IMR-90 (cell line): ENCODE data around the gene PLTP. TPM values are rescaled to one million over a fixed set of nuclear protein-coding genes. Genes with fewer than 3 reads are reported as not detected.

Experiments
- ATAC-seq: fragments of 200-7000 bp; cut with Tn5 transposase; 2 replicates; pipeline ENCODE4 v1.9.1; 2020; ENCODE audit warnings: low read depth, mild to moderate bottlenecking, moderate library complexity
- BruUV-seq: library from RNA; stranded (reverse); fragments of 400-500 nt; replicated peaks from 2 replicates; lab custom pipeline; 2021; lab: Mats Ljungman, UMichigan
- CTCF ChIA-PET: fragments of 300-600 bp; formaldehyde crosslinking; extraction: SDS; loops from one replicate; lab custom pipeline; 2021; ENCODE audit warnings: antibody characterized with exemption; lab: Yijun Ruan, JAX
- POLR2A ChIA-PET: fragments of 300-600 bp; sonication (Branson Sonifier 250); formaldehyde crosslinking; loops from one replicate; lab custom pipeline; 2022; ENCODE audit warnings: antibody characterized with exemption; ENCODE audit not compliant: unreplicated experiment; lab: Charles Lee
- DNase-seq: peaks from one replicate; pipeline ENCODE4 v3.0.0; 2013
- H2AFZ ChIP-seq: replicated peaks from 2 replicates; pipeline ENCODE3; 2013; ENCODE audit warnings: low read length, mild to moderate bottlenecking; ENCODE audit not compliant: poor library complexity
- H2AK5ac ChIP-seq: 2 replicates; pipeline ENCODE4 v1.6.1; 2013; ENCODE audit warnings: low read depth, low read length, inconsistent platforms
- H2AK9ac ChIP-seq: replicated peaks from 2 replicates; pipeline ENCODE3; 2013; ENCODE audit warnings: mild to moderate bottlenecking, low read depth, low read length, moderate library complexity; ENCODE audit not compliant: poor library complexity
- H2BK120ac ChIP-seq: 2 replicates; pipeline ENCODE4 v1.6.1; 2013; ENCODE audit warnings: low read depth, low read length, inconsistent platforms
- H2BK15ac ChIP-seq: 3 replicates; pipeline ENCODE4 v1.6.1; 2013; ENCODE audit warnings: low read depth, low read length, inconsistent platforms
- H2BK20ac ChIP-seq: 2 replicates; pipeline ENCODE4 v1.6.1; 2013; ENCODE audit warnings: low read depth, mild to moderate bottlenecking, inconsistent platforms, low read length, moderate library complexity
- H2BK5ac ChIP-seq: 2 replicates; pipeline ENCODE4 v1.6.1; 2013; ENCODE audit warnings: mild to moderate bottlenecking, low read depth, low read length, inconsistent platforms; ENCODE audit not compliant: poor library complexity, severe bottlenecking
- H3K14ac ChIP-seq: replicated peaks from 2 replicates; pipeline ENCODE4 v1.6.1; 2013; ENCODE audit warnings: low read depth, low read length, inconsistent platforms
- H3K18ac ChIP-seq: 2 replicates; pipeline ENCODE4 v1.6.1; 2013; ENCODE audit warnings: low read depth, low read length, control low read depth
- H3K23ac ChIP-seq: 2 replicates; pipeline ENCODE4 v1.6.1; 2013; ENCODE audit warnings: low read depth, low read length, inconsistent platforms
- H3K27ac ChIP-seq: 2 replicates; pipeline ENCODE4 v1.5.1; 2013; ENCODE audit warnings: mild to moderate bottlenecking, control low read depth, low read length; ENCODE audit not compliant: insufficient read depth
- H3K27me3 ChIP-seq: 2 replicates; pipeline ENCODE4 v1.6.1; 2013; ENCODE audit warnings: low read length; ENCODE audit not compliant: control insufficient read depth, insufficient read depth
- H3K36me3 ChIP-seq: 2 replicates; pipeline ENCODE4 v1.6.1; 2013; ENCODE audit warnings: low read length, mixed read lengths; ENCODE audit not compliant: control insufficient read depth, insufficient read depth
- H3K4ac ChIP-seq: 2 replicates; pipeline ENCODE4 v1.6.1; 2013; ENCODE audit warnings: low read depth, low read length, inconsistent platforms
- H3K4me1 ChIP-seq: 2 replicates; pipeline ENCODE4 v1.6.1; 2013; ENCODE audit warnings: low read length, mixed read lengths; ENCODE audit not compliant: control insufficient read depth, insufficient read depth
- H3K4me2 ChIP-seq: 2 replicates; pipeline ENCODE4 v1.6.1; 2013; ENCODE audit warnings: low read depth, mild to moderate bottlenecking, control low read depth, low read length, moderate library complexity
- H3K4me3 ChIP-seq: 2 replicates; pipeline ENCODE4 v1.5.1; 2013; ENCODE audit warnings: low read depth, mild to moderate bottlenecking, control low read depth, low read length, moderate library complexity; ENCODE audit not compliant: insufficient read depth
- H3K56ac ChIP-seq: 2 replicates; pipeline ENCODE4 v1.6.1; 2013; ENCODE audit warnings: low read length, inconsistent platforms; ENCODE audit not compliant: insufficient read depth; ENCODE audit errors: extremely low read depth
- H3K79me1 ChIP-seq, 2 experiments: 2 replicates each; pipeline ENCODE4 v1.6.1; 2013; ENCODE audit warnings: low read length in 2 of 2, inconsistent platforms in 1 of 2, low read depth in 1 of 2
- H3K9ac ChIP-seq: 2 replicates; pipeline ENCODE4 v1.6.1; 2013; ENCODE audit warnings: low read depth, low read length, control low read depth
- H3K9me1 ChIP-seq: 2 replicates; pipeline ENCODE4 v1.6.1; 2013; ENCODE audit warnings: low read length, inconsistent platforms; ENCODE audit not compliant: insufficient read depth
- H3K9me3 ChIP-seq: 2 replicates; pipeline ENCODE4 v1.6.1; 2013; ENCODE audit warnings: low read length; ENCODE audit not compliant: control insufficient read depth, insufficient read depth
- H4K20me1 ChIP-seq: 2 replicates; pipeline ENCODE4 v1.6.1; 2013; ENCODE audit warnings: low read length, inconsistent platforms; ENCODE audit not compliant: insufficient read depth
- H4K5ac ChIP-seq: 2 replicates; pipeline ENCODE4 v1.6.1; 2013; ENCODE audit warnings: mild to moderate bottlenecking, low read depth, low read length, control low read depth
- H4K8ac ChIP-seq, 2 experiments: 2 replicates each; pipeline ENCODE4 v1.6.1; 2013; ENCODE audit warnings: low read depth in 2 of 2, low read length in 2 of 2, control low read depth in 1 of 2, inconsistent platforms in 1 of 2
- H4K91ac ChIP-seq: 2 replicates; pipeline ENCODE4 v1.6.1; 2013; ENCODE audit warnings: low read depth, low read length, inconsistent platforms; ENCODE audit not compliant: insufficient read depth
- CHD1 ChIP-seq: IDR thresholded peaks from 2 replicates; pipeline ENCODE4 v1.6.1; 2012; ENCODE audit warnings: low read depth, low read length, improper control_type of control experiment
- CTCF ChIP-seq: conservative IDR thresholded peaks from 2 replicates; pipeline ENCODE4 v1.5.1; 2012; ENCODE audit warnings: mild to moderate bottlenecking, low read depth, low read length, improper control_type of control experiment
- ELK1 ChIP-seq: fragments of 150-350 bp; IDR thresholded peaks from 2 replicates; pipeline ENCODE4 v1.6.1; 2016; ENCODE audit warnings: low read depth, mild to moderate bottlenecking, low read length, moderate library complexity, borderline replicate concordance
- FOS ChIP-seq: fragments of 150-350 bp; IDR thresholded peaks from 2 replicates; pipeline ENCODE4 v1.6.1; 2016; ENCODE audit warnings: low read depth, low read length
- MAFK ChIP-seq: IDR thresholded peaks from 2 replicates; pipeline ENCODE4 v1.6.1; 2012; ENCODE audit warnings: low read depth, low read length, improper control_type of control experiment
- MAZ ChIP-seq: IDR thresholded peaks from 2 replicates; pipeline ENCODE4 v1.6.1; 2012; ENCODE audit warnings: low read depth, mild to moderate bottlenecking, low read length, improper control_type of control experiment, moderate library complexity, borderline replicate concordance
- MXI1 ChIP-seq: IDR thresholded peaks from 2 replicates; pipeline ENCODE4 v1.6.1; 2012; ENCODE audit warnings: low read depth, mild to moderate bottlenecking, low read length, moderate library complexity, borderline replicate concordance
- POLR2A ChIP-seq: IDR thresholded peaks from 2 replicates; pipeline ENCODE4 v1.6.1; 2012; ENCODE audit warnings: mild to moderate bottlenecking, low read depth, low read length
- RAD21 ChIP-seq: IDR thresholded peaks from 2 replicates; pipeline ENCODE4 v1.6.1; 2012; ENCODE audit warnings: low read length, improper control_type of control experiment
- RCOR1 ChIP-seq: IDR thresholded peaks from 2 replicates; pipeline ENCODE4 v1.6.1; 2012; ENCODE audit warnings: mild to moderate bottlenecking, low read length, improper control_type of control experiment; ENCODE audit not compliant: insufficient replicate concordance
- RFX5 ChIP-seq: IDR thresholded peaks from 2 replicates; pipeline ENCODE4 v1.8.0; 2012; ENCODE audit warnings: low read depth, mild to moderate bottlenecking, low read length, moderate library complexity
- WGBS, 2 experiments: methylation state at CpG; one replicate each; pipeline versions ENCODE4 v1.1.5 to v1.1.7; 2013; ENCODE audit warnings: missing lambda C conversion rate in 2 of 2; ENCODE audit not compliant: insufficient read length in 1 of 2; ENCODE audit errors: extremely low coverage in 2 of 2; 5-methylcytosine and 5-hydroxymethylcytosine counted together
- dilution Hi-C: fragments of 300-500 bp; cut with HindIII; formaldehyde crosslinking; loops from one replicate; pipeline ENCODE4 v1.14.3; 2018; ENCODE audit warnings: low sequenced_read_pairs; ENCODE audit not compliant: unreplicated experiment
- in situ Hi-C: fragments of 300-500 bp; cut with MboI; formaldehyde crosslinking; loops from 3 replicates; pipeline ENCODE4 v1.14.3; 2019; ENCODE audit warnings: low sequenced_read_pairs, inconsistent platforms, mixed read lengths
- intact Hi-C: fragments of 100-400 bp; cut with micrococcal nuclease; formaldehyde crosslinking; loops from 2 replicates; pipeline ENCODE4 v1.10.0; 2022
- polyA plus RNA-seq, 3 experiments: library from polyadenylated mRNA; depleted of rRNA; stranded (reverse); fragments of >200 nt; gene quantifications; 2 replicates each; pipeline ENCODE4 v1.2.3, GENCODE V29; 2012; ENCODE audit warnings: low replicate concordance in 1 of 3
- total RNA-seq: library from RNA; depleted of rRNA; stranded (reverse); fragments of >200 nt; gene quantifications from 2 replicates; pipeline ENCODE4 v1.2.3, GENCODE V29; 2012

The PLTP gene
- total and polyA plus RNA-seq, 2 of the 4 experiments (the other 2 are of a cell fraction), result 5.4 to 55.8 TPM

GRCh38 chr20:45852326-45852725, 59.6 kb downstream of the PLTP start:
- in situ Hi-C loops (no loop called here), dilution Hi-C loops (no loop called here), intact Hi-C loops (no loop called here)
- CTCF ChIA-PET, result interaction anchor here (0.8 kb wide), 1 partner anchor 26 kb away, joined by 3 read pairs; no protein-coding TSS in a partner anchor
- H3K56ac ChIP-seq, result no peak overlapping the region
- H3K9ac ChIP-seq, result no peak overlapping the region
- peaks cover 16 to 55% of the 10 kb centered on the region in 2 experiments for H3K79me1 ChIP-seq
- H3K4me3 ChIP-seq, result no peak overlapping the region
- no peaks in the 10 kb centered on the region for H3K9me3 ChIP-seq
- no peak overlapping the region for H3K4ac ChIP-seq
- H4K91ac ChIP-seq, result no peak overlapping the region
- H3K4me1 ChIP-seq, result peaks cover 4% of the 10 kb centered on the region; the same call in 1 of the 2 replicates
- whole genome bisulfite sequencing, 2 experiments, result 100% methylated on average over 1 of the region's 6 CpGs; no CpG with 5 or more reads in 1 of the 2 experiments
- no peak overlapping the region for H4K5ac ChIP-seq
- H4K20me1 ChIP-seq, result peaks cover 5% of the 10 kb centered on the region; the same call in 1 of the 2 replicates
- no peak overlapping the region for H3K14ac ChIP-seq
- H2AK5ac ChIP-seq, result no peak overlapping the region
- H3K36me3 ChIP-seq, result peaks cover 24% of the 10 kb centered on the region
- TF ChIP-seq RCOR1, result no peak
- no peak for TF ChIP-seq RFX5
- no peak for TF ChIP-seq RAD21
- TF ChIP-seq CTCF, result no peak
- no peak for TF ChIP-seq CHD1
- TF ChIP-seq FOS, result no peak
- no peak for TF ChIP-seq POLR2A
- no peak for TF ChIP-seq ELK1
- TF ChIP-seq MAZ, result no peak
- no peak for TF ChIP-seq MAFK
- no peak for TF ChIP-seq MXI1
- no peak overlapping the region for H2BK5ac ChIP-seq
- no peak overlapping the region for H3K23ac ChIP-seq
- no peak overlapping the region for H3K18ac ChIP-seq
- H4K8ac ChIP-seq, result no peak overlapping the region
- no peak overlapping the region for H3K4me2 ChIP-seq
- no peak overlapping the region for H2AFZ ChIP-seq
- H2BK20ac ChIP-seq, result no peak overlapping the region
- no peak overlapping the region for H2AK9ac ChIP-seq
- H2BK15ac ChIP-seq, result no peak overlapping the region
- no TSS peak for BruUV-seq
- no peak overlapping the region for H3K27ac ChIP-seq
- ATAC-seq, result no peak
- no peaks in the 10 kb centered on the region for H3K27me3 ChIP-seq
- POLR2A ChIA-PET, result interaction anchor here (0.6 kb wide), 1 partner anchor 13 kb away, joined by 4 read pairs; no protein-coding TSS in a partner anchor
- peaks cover 11% of the 10 kb centered on the region for H3K9me1 ChIP-seq
- H2BK120ac ChIP-seq, result no peak overlapping the region
- DNase-seq, result no peak
